Neural progenitor cell (in vitro differentiated cells): ENCODE results near the gene RNF220. TPM values are rescaled to one million over a fixed set of nuclear protein-coding genes. Genes with fewer than 3 reads are reported as not detected.

Experiments used
- DNase-seq: peaks from one replicate; pipeline ENCODE4 v3.0.0-alpha.2; 2016; ENCODE audit warnings: low spot score
- H2AFZ ChIP-seq: fragments of 200-600 bp; sonication (generic); replicated peaks from 2 replicates; pipeline ENCODE4 v1.6.1; 2016; ENCODE audit warnings: antibody characterized with exemption
- H3F3A ChIP-seq: fragments of 200-600 bp; sonication (generic); 2 replicates; pipeline ENCODE4 v1.6.1; 2016; ENCODE audit warnings: antibody characterized with exemption, low read depth
- H3K27ac ChIP-seq: fragments of 200-600 bp; sonication (generic); 2 replicates; pipeline ENCODE4 v1.5.1; 2016; ENCODE audit warnings: mild to moderate bottlenecking
- H3K27me3 ChIP-seq: fragments of 200-600 bp; sonication (generic); 2 replicates; pipeline ENCODE4 v1.6.1; 2016; ENCODE audit warnings: mild to moderate bottlenecking, moderate library complexity
- H3K36me3 ChIP-seq: fragments of 200-600 bp; sonication (generic); 2 replicates; pipeline ENCODE4 v1.5.1; 2016
- H3K4me1 ChIP-seq: fragments of 200-600 bp; sonication (generic); 2 replicates; pipeline ENCODE4 v1.6.1; 2016; ENCODE audit warnings: mixed run types
- H3K4me2 ChIP-seq: fragments of 200-600 bp; sonication (generic); 2 replicates; pipeline ENCODE4 v1.6.1; 2016
- H3K4me3 ChIP-seq: fragments of 200-600 bp; sonication (generic); 2 replicates; pipeline ENCODE4 v1.5.1; 2016
- H3K79me2 ChIP-seq: fragments of 200-600 bp; sonication (generic); 2 replicates; pipeline ENCODE4 v1.6.1; 2016; ENCODE audit warnings: low read depth
- H3K9ac ChIP-seq: fragments of 200-600 bp; sonication (generic); 2 replicates; pipeline ENCODE4 v1.6.1; 2016
- H3K9me3 ChIP-seq: fragments of 200-600 bp; sonication (generic); 2 replicates; pipeline ENCODE4 v1.5.1; 2016; ENCODE audit warnings: low read depth
- H4K20me1 ChIP-seq: fragments of 200-600 bp; sonication (generic); 2 replicates; pipeline ENCODE4 v1.6.1; 2016; ENCODE audit warnings: low read depth
- H3K27ac Mint-ChIP-seq: 3 replicates; pipeline ENCODE4 v1.8.0; 2021; ENCODE audit warnings: mixed read lengths
- H3K27me3 Mint-ChIP-seq: 2 replicates; pipeline ENCODE4 v1.8.0; 2022; ENCODE audit warnings: low read depth, mild to moderate bottlenecking, inconsistent platforms, moderate library complexity, mixed read lengths; ENCODE audit not compliant: insufficient read depth
- H3K36me3 Mint-ChIP-seq: 3 replicates; pipeline ENCODE4 v1.8.0; 2021; ENCODE audit warnings: mixed read lengths
- H3K4me1 Mint-ChIP-seq: 3 replicates; pipeline ENCODE4 v1.8.0; 2021; ENCODE audit warnings: mixed read lengths
- H3K4me3 Mint-ChIP-seq: 3 replicates; pipeline ENCODE4 v1.8.0; 2021; ENCODE audit warnings: mild to moderate bottlenecking, moderate library complexity, mixed read lengths
- H3K9me3 Mint-ChIP-seq: 3 replicates; pipeline ENCODE4 v1.8.0; 2020; ENCODE audit warnings: mixed read lengths
- EZH2 ChIP-seq: fragments of 200-600 bp; sonication (generic); IDR thresholded peaks from 2 replicates; pipeline ENCODE4 v1.6.1; 2017; ENCODE audit warnings: antibody characterized with exemption, mild to moderate bottlenecking, moderate library complexity
- EZH2phosphoT487 ChIP-seq: fragments of 200-600 bp; sonication (generic); IDR thresholded peaks from 2 replicates; pipeline ENCODE4 v1.6.1; 2017; ENCODE audit warnings: antibody characterized with exemption
- total RNA-seq: library from RNA; depleted of rRNA; stranded (reverse); fragments of >200 nt; gene quantifications from 2 replicates; pipeline ENCODE4 v1.2.3, GENCODE V29; 2015; ENCODE audit warnings: low replicate concordance
- TF ChIP-seq, protein P1 (sequence below): fragments of 200-600 bp; sonication (generic); IDR thresholded peaks from 2 replicates; pipeline ENCODE4 v1.5.1; 2017; ENCODE audit warnings: antibody characterized with exemption, mild to moderate bottlenecking

RNF220 gene
- total RNA-seq, 1 donor from 2014 or later, result 93.8 TPM

DNA sequence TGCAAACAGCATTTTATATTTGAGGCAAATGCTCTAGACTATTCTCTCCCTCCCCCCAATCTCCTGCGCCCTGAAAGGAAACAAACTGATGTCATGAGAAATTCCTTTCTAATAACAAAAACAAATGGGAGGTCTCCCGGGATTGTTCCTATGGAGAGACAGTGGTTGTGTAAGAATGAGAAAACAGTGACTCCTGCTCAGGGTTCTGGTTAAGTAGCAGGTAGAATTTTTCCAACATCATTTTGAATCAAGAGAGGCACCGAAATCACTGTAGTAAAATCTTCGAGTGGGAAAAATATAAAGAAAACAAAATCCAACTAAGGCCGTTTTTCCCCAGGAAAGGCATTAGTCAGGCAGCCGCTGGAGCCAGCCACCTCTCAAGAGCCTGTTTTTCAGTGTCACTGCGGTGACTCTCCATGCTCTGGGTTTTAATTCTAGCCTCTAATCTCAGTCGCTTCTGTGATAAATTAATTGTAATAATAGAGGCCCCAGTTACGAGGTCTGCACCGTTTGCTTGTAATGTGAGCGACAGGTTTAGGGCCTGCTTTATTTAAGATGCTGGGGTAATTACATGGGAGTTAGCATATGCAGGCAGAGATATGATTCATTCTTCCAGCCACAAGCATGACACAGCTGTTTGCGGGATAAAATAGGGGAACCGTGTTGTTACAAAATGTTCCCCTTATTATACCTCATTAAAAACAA, 80.3 kb downstream of the RNF220 start:
- peaks cover 3% of the 10 kb centered on the region for H3K36me3 Mint-ChIP-seq
- Histone ChIP-seq H3K9me3 (no peaks in the 10 kb centered on the region), H3F3A (no peaks in the 10 kb centered on the region), H3K36me3 (no peaks in the 10 kb centered on the region), H3K4me1 (peaks cover 8% of the 10 kb centered on the region), H3K79me2 (no peaks in the 10 kb centered on the region), H3K9ac (no peak overlapping the region), H2AFZ (no peak overlapping the region), H3K27ac (no peak overlapping the region), H4K20me1 (no peaks in the 10 kb centered on the region), H3K4me3 (no peak overlapping the region), H3K4me2 (no peak overlapping the region), H3K27me3 (peaks cover 29% of the 10 kb centered on the region)
- no peaks in the 10 kb centered on the region for H3K9me3 Mint-ChIP-seq
- TF ChIP-seq EZH2phosphoT487, result no peak
- peaks cover 25% of the 10 kb centered on the region for H3K4me1 Mint-ChIP-seq
- H3K27ac Mint-ChIP-seq, result no peak overlapping the region
- H3K4me3 Mint-ChIP-seq, result no peak overlapping the region
- H3K27me3 Mint-ChIP-seq, result peaks cover 24% of the 10 kb centered on the region
- no peak for DNase-seq

DNA sequence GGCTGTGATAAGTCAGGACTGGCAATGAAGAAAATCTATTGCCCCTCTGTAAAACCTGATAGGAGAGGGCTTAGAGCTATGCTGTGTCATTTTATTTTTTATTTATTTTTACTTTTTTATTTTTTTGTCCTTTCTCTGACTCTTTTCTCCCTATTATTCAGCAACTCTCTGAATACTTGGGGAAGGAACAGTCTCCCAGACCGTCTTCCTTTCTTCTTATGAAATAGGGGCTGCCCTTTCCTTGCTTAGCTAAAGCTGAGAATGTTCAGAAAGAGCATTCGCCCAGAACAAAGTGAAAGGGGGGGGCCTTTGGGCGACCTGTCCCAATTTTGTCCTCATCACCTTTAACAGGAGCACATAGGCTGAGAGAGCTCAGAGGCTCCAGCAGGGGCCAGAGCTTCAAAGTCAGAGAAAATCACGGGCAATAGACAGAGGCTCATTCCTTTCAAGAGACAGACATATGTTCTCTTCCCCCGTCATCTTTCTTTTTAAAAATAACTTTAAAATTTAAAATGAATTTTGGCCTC, 80.9 kb downstream of the RNF220 start:
- Histone ChIP-seq H3K27me3 (peaks cover 29% of the 10 kb centered on the region), H3K4me3 (no peak overlapping the region), H3F3A (no peaks in the 10 kb centered on the region), H3K4me1 (peaks cover 8% of the 10 kb centered on the region), H3K27ac (no peak overlapping the region), H3K4me2 (no peak overlapping the region), H3K9ac (no peak overlapping the region), H3K9me3 (peaks cover 3% of the 10 kb centered on the region), H2AFZ (no peak overlapping the region), H3K36me3 (no peaks in the 10 kb centered on the region), H4K20me1 (no peaks in the 10 kb centered on the region), H3K79me2 (no peaks in the 10 kb centered on the region)
- H3K27ac Mint-ChIP-seq, result no peak overlapping the region
- no peak for DNase-seq
- H3K9me3 Mint-ChIP-seq, result peaks cover 3% of the 10 kb centered on the region
- no peak overlapping the region for H3K4me3 Mint-ChIP-seq
- H3K4me1 Mint-ChIP-seq, result peaks cover 25% of the 10 kb centered on the region
- TF ChIP-seq EZH2, result no peak
- no peak for TF ChIP-seq EZH2phosphoT487
- TF ChIP-seq, protein P1, sequence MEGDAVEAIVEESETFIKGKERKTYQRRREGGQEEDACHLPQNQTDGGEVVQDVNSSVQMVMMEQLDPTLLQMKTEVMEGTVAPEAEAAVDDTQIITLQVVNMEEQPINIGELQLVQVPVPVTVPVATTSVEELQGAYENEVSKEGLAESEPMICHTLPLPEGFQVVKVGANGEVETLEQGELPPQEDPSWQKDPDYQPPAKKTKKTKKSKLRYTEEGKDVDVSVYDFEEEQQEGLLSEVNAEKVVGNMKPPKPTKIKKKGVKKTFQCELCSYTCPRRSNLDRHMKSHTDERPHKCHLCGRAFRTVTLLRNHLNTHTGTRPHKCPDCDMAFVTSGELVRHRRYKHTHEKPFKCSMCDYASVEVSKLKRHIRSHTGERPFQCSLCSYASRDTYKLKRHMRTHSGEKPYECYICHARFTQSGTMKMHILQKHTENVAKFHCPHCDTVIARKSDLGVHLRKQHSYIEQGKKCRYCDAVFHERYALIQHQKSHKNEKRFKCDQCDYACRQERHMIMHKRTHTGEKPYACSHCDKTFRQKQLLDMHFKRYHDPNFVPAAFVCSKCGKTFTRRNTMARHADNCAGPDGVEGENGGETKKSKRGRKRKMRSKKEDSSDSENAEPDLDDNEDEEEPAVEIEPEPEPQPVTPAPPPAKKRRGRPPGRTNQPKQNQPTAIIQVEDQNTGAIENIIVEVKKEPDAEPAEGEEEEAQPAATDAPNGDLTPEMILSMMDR, result no peak
- peaks cover 24% of the 10 kb centered on the region for H3K27me3 Mint-ChIP-seq
- peaks cover 3% of the 10 kb centered on the region for H3K36me3 Mint-ChIP-seq

DNA sequence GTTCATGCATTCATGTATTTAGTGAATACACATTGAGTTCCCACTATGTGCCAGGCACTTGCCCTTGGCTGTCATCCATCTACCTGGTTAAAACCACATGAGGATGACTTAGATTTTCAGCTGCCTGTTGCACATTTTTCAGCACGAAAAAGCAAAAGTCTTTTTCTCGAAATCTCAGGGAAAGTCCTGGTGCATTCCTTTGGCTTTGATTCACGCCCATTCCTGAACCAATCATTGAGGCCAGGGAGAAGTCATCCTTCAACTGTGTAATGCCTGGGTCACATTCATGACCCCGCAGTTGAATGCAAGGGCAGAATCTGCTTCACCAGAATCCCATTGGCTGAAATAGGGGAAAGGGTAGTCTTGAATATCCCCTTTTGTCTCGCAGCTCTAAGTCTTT, 84.4 kb downstream of the RNF220 start:
- H3K79me2 ChIP-seq, result no peaks in the 10 kb centered on the region
- peaks cover 12% of the 10 kb centered on the region for H3K27me3 ChIP-seq
- DNase-seq, result no peak
- no peak overlapping the region for H3K27ac ChIP-seq
- Mint-ChIP-seq H3K9me3 (peaks cover 9% of the 10 kb centered on the region), H3K27ac (no peak overlapping the region), H3K4me3 (no peak overlapping the region), H3K4me1 (peaks cover 13% of the 10 kb centered on the region), H3K27me3 (peaks cover 14% of the 10 kb centered on the region), H3K36me3 (peaks cover 7% of the 10 kb centered on the region)
- H3F3A ChIP-seq, result no peaks in the 10 kb centered on the region
- peaks cover 3% of the 10 kb centered on the region for H3K9me3 ChIP-seq
- H3K4me3 ChIP-seq, result no peak overlapping the region
- H2AFZ ChIP-seq, result no peak overlapping the region
- H3K36me3 ChIP-seq, result no peaks in the 10 kb centered on the region
- no peaks in the 10 kb centered on the region for H3K4me1 ChIP-seq
- H3K9ac ChIP-seq, result no peak overlapping the region
- H3K4me2 ChIP-seq, result no peak overlapping the region
- no peaks in the 10 kb centered on the region for H4K20me1 ChIP-seq
- TF ChIP-seq EZH2phosphoT487 (no peak), EZH2 (no peak)
- TF ChIP-seq, protein P1, result no peak

DNA sequence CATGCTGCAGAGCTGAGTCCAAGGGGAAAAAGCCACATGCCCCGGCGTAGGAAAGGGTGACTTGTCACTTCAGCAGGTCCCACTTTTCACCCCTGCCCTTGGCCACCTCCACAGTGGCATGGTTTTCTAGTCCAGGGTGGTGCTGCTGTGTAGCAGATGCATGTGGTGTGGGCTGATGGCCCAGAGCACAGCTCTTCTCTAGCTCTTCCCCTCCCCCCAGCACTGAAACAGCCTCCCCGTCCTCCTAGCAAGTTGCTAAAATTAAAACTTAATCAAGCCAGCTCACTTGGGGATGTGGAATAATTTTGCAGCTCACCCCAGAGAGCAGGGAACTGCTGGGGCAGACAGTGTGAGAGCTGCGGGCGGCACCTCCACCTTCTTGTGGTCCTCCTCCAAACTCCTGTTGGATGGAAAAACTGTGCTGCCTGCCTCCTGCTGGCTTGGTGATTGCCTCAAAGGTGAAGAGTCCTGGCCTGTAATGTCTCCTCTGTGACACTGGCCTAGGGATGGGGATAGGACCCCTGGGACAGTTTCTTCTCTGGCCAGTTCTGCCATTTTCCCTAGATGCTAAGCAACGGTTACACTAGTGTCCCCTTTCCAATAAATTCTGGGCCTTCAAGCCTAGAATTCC, 91.6 kb downstream of the RNF220 start:
- Histone ChIP-seq H3K4me1 (peaks cover 20% of the 10 kb centered on the region), H3K27me3 (peaks cover 76% of the 10 kb centered on the region), H3K9me3 (no peaks in the 10 kb centered on the region), H3K9ac (no peak overlapping the region), H2AFZ (no peak overlapping the region), H3K79me2 (no peaks in the 10 kb centered on the region), H3K4me2 (no peak overlapping the region), H3F3A (peaks cover 23% of the 10 kb centered on the region), H4K20me1 (peaks cover 23% of the 10 kb centered on the region), H3K4me3 (no peak overlapping the region), H3K36me3 (no peaks in the 10 kb centered on the region), H3K27ac (no peak overlapping the region)
- peaks cover 19% of the 10 kb centered on the region for H3K27me3 Mint-ChIP-seq
- H3K36me3 Mint-ChIP-seq, result peaks cover 2% of the 10 kb centered on the region
- no peak overlapping the region for H3K27ac Mint-ChIP-seq
- DNase-seq, result no peak
- H3K4me1 Mint-ChIP-seq, result peaks cover 6% of the 10 kb centered on the region
- peaks cover 4% of the 10 kb centered on the region for H3K9me3 Mint-ChIP-seq
- TF ChIP-seq, protein P1, result no peak
- TF ChIP-seq EZH2phosphoT487 (no peak), EZH2 (no peak)
- no peak overlapping the region for H3K4me3 Mint-ChIP-seq
